ENCODE data around the gene PPP2R5C. TPM values are rescaled to one million over a fixed set of nuclear protein-coding genes. Genes with fewer than 3 reads are reported as not detected.

Gene PPP2R5C
- total RNA-seq, 1 experiment from 2014 or later: 80.3 TPM

DNA sequence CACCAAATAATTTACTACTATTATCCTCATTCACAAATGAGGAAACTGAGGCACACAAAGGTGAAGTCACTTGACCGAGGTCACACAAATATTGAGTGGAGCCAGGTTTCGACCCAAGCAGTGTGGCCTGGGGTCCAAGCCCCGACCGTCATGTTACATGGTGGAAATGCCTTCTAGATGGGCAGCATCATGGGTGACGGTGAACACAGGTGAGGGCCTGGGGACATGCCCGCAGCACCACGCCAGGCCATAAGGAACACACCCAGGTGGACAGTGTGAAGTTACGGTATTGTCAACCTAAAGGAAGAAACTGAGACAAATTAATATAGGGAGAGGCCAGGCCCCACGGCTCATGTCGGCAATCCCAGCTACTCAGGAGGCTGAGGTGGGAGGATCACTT is 167.6 kb downstream of the PPP2R5C start:
- no peak for TF ChIP-seq SIN3A (IDR thresholded peaks at IDR 0.05; ENCODE audit: borderline replicate concordance, insufficient read depth, low read depth, low read length)
- TF ChIP-seq CTCF (IDR thresholded peaks at IDR 0.05): no peak
- no peak for TF ChIP-seq TCF7L2 (IDR thresholded peaks at IDR 0.05; ENCODE audit: low read depth, low read length)
- TF ChIP-seq POLR2AphosphoS5 (IDR thresholded peaks at IDR 0.05; ENCODE audit: low read depth, low read length): no peak; the same call in 1 of the 2 replicates
- TF ChIP-seq, protein P1, sequence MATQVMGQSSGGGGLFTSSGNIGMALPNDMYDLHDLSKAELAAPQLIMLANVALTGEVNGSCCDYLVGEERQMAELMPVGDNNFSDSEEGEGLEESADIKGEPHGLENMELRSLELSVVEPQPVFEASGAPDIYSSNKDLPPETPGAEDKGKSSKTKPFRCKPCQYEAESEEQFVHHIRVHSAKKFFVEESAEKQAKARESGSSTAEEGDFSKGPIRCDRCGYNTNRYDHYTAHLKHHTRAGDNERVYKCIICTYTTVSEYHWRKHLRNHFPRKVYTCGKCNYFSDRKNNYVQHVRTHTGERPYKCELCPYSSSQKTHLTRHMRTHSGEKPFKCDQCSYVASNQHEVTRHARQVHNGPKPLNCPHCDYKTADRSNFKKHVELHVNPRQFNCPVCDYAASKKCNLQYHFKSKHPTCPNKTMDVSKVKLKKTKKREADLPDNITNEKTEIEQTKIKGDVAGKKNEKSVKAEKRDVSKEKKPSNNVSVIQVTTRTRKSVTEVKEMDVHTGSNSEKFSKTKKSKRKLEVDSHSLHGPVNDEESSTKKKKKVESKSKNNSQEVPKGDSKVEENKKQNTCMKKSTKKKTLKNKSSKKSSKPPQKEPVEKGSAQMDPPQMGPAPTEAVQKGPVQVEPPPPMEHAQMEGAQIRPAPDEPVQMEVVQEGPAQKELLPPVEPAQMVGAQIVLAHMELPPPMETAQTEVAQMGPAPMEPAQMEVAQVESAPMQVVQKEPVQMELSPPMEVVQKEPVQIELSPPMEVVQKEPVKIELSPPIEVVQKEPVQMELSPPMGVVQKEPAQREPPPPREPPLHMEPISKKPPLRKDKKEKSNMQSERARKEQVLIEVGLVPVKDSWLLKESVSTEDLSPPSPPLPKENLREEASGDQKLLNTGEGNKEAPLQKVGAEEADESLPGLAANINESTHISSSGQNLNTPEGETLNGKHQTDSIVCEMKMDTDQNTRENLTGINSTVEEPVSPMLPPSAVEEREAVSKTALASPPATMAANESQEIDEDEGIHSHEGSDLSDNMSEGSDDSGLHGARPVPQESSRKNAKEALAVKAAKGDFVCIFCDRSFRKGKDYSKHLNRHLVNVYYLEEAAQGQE (IDR thresholded peaks at IDR 0.05; ENCODE audit: insufficient read depth in 1 of 2, low read depth in 2 of 2, low read length in 1 of 2): no peak
- in situ Hi-C loops (cut with HindIII; ENCODE audit: low pct_unique_long_range_greater_than_20kb, low sequenced_read_pairs): no loop called here
- Histone ChIP-seq H3K27ac (ENCODE audit: low read length) (no peak overlapping the region), H3K36me3 (ENCODE audit: control insufficient read depth, insufficient read depth, low read length) (no peaks in the 10 kb centered on the region), H3K9me3 (ENCODE audit: control insufficient read depth, insufficient read depth, low read depth, low read length) (no peaks in the 10 kb centered on the region), H3K4me1 (ENCODE audit: control insufficient read depth, insufficient read depth, low read length) (no peaks in the 10 kb centered on the region), H3K4me3 (ENCODE audit: low read depth in 2 of 2, low read length in 2 of 2) (no peak overlapping the region), H3K27me3 (ENCODE audit: control insufficient read depth, insufficient read depth, low read length) (no peaks in the 10 kb centered on the region)
- ATAC-seq: no peak
- BruUV-seq (replicated peaks): no TSS peak
- ChIA-PET CTCF (no interaction called here), POLR2A (no interaction called here)
- intact Hi-C loops (cut with micrococcal nuclease; ENCODE audit: unreplicated experiment): no loop called here
- no peak for DNase-seq (ENCODE audit: low read depth, low spot score)

DNA sequence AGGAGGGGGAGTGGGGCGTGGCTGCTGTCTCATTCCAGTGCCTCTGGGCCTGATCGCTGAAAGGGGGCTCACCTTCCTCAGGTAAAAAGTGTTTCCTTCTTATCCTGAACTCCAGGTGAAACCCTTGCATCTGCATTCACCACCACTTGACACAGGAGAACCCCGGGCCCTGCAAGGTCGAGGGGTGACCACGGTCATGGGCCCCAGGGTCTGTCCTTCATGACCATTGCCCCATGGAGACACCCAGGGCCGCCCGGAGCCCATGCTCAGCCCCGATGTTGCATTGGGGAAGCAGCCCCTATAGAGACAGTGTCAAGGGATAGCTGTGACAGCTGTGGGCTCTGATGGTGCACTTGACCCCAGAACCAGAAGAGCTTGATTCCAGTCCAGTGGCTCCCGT is 168.4 kb downstream of the PPP2R5C start:
- no peak overlapping the region for H3K4me3 ChIP-seq (ENCODE audit: low read depth in 2 of 2, low read length in 2 of 2)
- TF ChIP-seq POLR2AphosphoS5 (IDR thresholded peaks at IDR 0.05; ENCODE audit: low read depth, low read length): no peak
- no peak for TF ChIP-seq SIN3A (IDR thresholded peaks at IDR 0.05; ENCODE audit: borderline replicate concordance, insufficient read depth, low read depth, low read length)
- no peak for TF ChIP-seq TCF7L2 (IDR thresholded peaks at IDR 0.05; ENCODE audit: low read depth, low read length)
- TF ChIP-seq, protein P1 (IDR thresholded peaks at IDR 0.05; ENCODE audit: insufficient read depth in 1 of 2, low read depth in 2 of 2, low read length in 1 of 2): no peak
- no peak for TF ChIP-seq CTCF (IDR thresholded peaks at IDR 0.05)
- POLR2A ChIA-PET: interaction anchor here (0.5 kb wide), 1 partner anchor 120 kb away, joined by 8 read pairs; no protein-coding TSS in a partner anchor
- CTCF ChIA-PET: no interaction called here
- no peaks in the 10 kb centered on the region for H3K4me1 ChIP-seq (ENCODE audit: control insufficient read depth, insufficient read depth, low read length)
- H3K27me3 ChIP-seq (ENCODE audit: control insufficient read depth, insufficient read depth, low read length): no peaks in the 10 kb centered on the region
- no peak for ATAC-seq
- no peak overlapping the region for H3K27ac ChIP-seq (ENCODE audit: low read length)
- no peaks in the 10 kb centered on the region for H3K36me3 ChIP-seq (ENCODE audit: control insufficient read depth, insufficient read depth, low read length)
- intact Hi-C loops (cut with micrococcal nuclease; ENCODE audit: unreplicated experiment) (loop anchor here (10.0 kb wide), 1 partner anchor 155 kb away; no protein-coding TSS in a partner anchor), in situ Hi-C loops (cut with HindIII; ENCODE audit: low pct_unique_long_range_greater_than_20kb, low sequenced_read_pairs) (no loop called here)
- H3K9me3 ChIP-seq (ENCODE audit: control insufficient read depth, insufficient read depth, low read depth, low read length): no peaks in the 10 kb centered on the region
- no TSS peak for BruUV-seq (replicated peaks)
- no peak for DNase-seq (ENCODE audit: low read depth, low spot score)
